ENCODE results near the gene SAP30BP.

- TF ChIP-seq CTCF (IDR thresholded peaks at IDR 0.05): no peak
- no peak for TF ChIP-seq POLR2A (IDR thresholded peaks at IDR 0.05)
These were observed 69.2 kb downstream of the SAP30BP start for GRCh38 chr17:75736173-75736835.

All from lower leg skin (tissue), 3 donors.